H1 (cell line): ENCODE data around the gene OR10AD1. TPM values are rescaled to one million over a fixed set of nuclear protein-coding genes. Genes with fewer than 3 reads are reported as not detected.

Experiments
- CTCF ChIA-PET: fragments of 300-600 bp; sonication (Branson Sonifier 250); formaldehyde crosslinking; loops from one replicate; lab custom pipeline; 2021; ENCODE audit not compliant: partially characterized antibody; lab: Charles Lee
- POLR2A ChIA-PET: fragments of 300-600 bp; sonication (Branson Sonifier 250); formaldehyde crosslinking; loops from one replicate; lab custom pipeline; 2021; ENCODE audit warnings: inconsistent platforms; ENCODE audit not compliant: partially characterized antibody; lab: Charles Lee
- DNase-seq, 2 experiments: peaks; one replicate each; pipeline versions ENCODE4 v3.0.0 to v3.0.0-alpha.2; 2010 to 2022; ENCODE audit warnings: low spot score in 2 of 2, low read depth in 1 of 2, mixed read lengths in 1 of 2
- FAIRE-seq: peaks from 2 replicates; lab custom pipeline; 2011; peaks lifted over from hg19 to GRCh38; lab: Jason Lieb, UNC
- H2AFZ ChIP-seq: 2 replicates; pipeline ENCODE4 v1.8.1; 2012; ENCODE audit warnings: low read length, inconsistent platforms
- H2AK5ac ChIP-seq: 2 replicates; pipeline ENCODE4 v1.6.1; 2013; ENCODE audit warnings: low read depth, low read length
- H2BK120ac ChIP-seq: replicated peaks from 2 replicates; pipeline ENCODE3; 2013; ENCODE audit warnings: low read depth, low read length, inconsistent platforms
- H2BK12ac ChIP-seq: 2 replicates; pipeline ENCODE4 v1.6.1; 2013; ENCODE audit warnings: low read depth, low read length
- H2BK15ac ChIP-seq: 2 replicates; pipeline ENCODE4 v1.6.1; 2013; ENCODE audit warnings: low read length
- H2BK20ac ChIP-seq: 2 replicates; pipeline ENCODE4 v1.6.1; 2013; ENCODE audit warnings: low read length
- H2BK5ac ChIP-seq: 2 replicates; pipeline ENCODE4 v1.6.1; 2013; ENCODE audit warnings: low read depth, low read length
- H3K14ac ChIP-seq: 2 replicates; pipeline ENCODE4 v1.6.1; 2013; ENCODE audit warnings: inconsistent platforms; ENCODE audit not compliant: insufficient read length
- H3K18ac ChIP-seq: 2 replicates; pipeline ENCODE4 v1.6.1; 2013; ENCODE audit warnings: low read length; ENCODE audit errors: extremely low read depth
- H3K23ac ChIP-seq: 2 replicates; pipeline ENCODE4 v1.6.1; 2013; ENCODE audit warnings: inconsistent platforms; ENCODE audit not compliant: insufficient read length
- H3K23me2 ChIP-seq: 2 replicates; pipeline ENCODE4 v1.6.1; 2013; ENCODE audit warnings: low read depth, low read length
- H3K27ac ChIP-seq: 2 replicates; pipeline ENCODE4 v1.6.1; 2011; ENCODE audit warnings: low read depth, low read length, inconsistent platforms
- H3K27me3 ChIP-seq, 4 experiments: replicated peaks in 1 of 4; 1 replicate in 1 of 4; 2 replicates in 3 of 4; pipeline versions ENCODE4 v1.6.1 to v1.8.1; 2011 to 2013; ENCODE audit warnings: low read length in 3 of 4, mild to moderate bottlenecking in 3 of 4, inconsistent platforms in 2 of 4, mixed read lengths in 2 of 4, moderate library complexity in 1 of 4; ENCODE audit not compliant: control insufficient read depth in 3 of 4, insufficient read depth in 3 of 4; ENCODE audit errors: extremely low read depth in 1 of 4
- H3K36me3 ChIP-seq, 4 experiments: 2 replicates each; pipeline versions ENCODE4 v1.6.1 to v1.8.1; 2011 to 2013; ENCODE audit warnings: mild to moderate bottlenecking in 4 of 4, low read length in 3 of 4, moderate library complexity in 2 of 4, control low read depth in 1 of 4, inconsistent platforms in 1 of 4; ENCODE audit not compliant: insufficient read depth in 4 of 4, control insufficient read depth in 2 of 4
- H3K4ac ChIP-seq: replicated peaks from 2 replicates; pipeline ENCODE3; 2013; ENCODE audit warnings: low read length, low read depth, mixed read lengths, inconsistent platforms; ENCODE audit not compliant: insufficient read length
- H3K4me1 ChIP-seq, 4 experiments: replicated peaks in 1 of 4; 1 replicate in 1 of 4; 2 replicates in 3 of 4; pipeline versions ENCODE4 v1.6.1 to v1.8.1; 2011 to 2013; ENCODE audit warnings: low read length in 3 of 4, inconsistent platforms in 2 of 4, mixed read lengths in 1 of 4; ENCODE audit not compliant: insufficient read depth in 4 of 4, control insufficient read depth in 3 of 4
- H3K4me2 ChIP-seq, 2 experiments: 2 replicates each; pipeline versions ENCODE4 v1.6.1 to v1.8.1; 2011 to 2013; ENCODE audit warnings: low read depth in 2 of 2, low read length in 2 of 2, control low read depth in 1 of 2, inconsistent platforms in 1 of 2, mild to moderate bottlenecking in 1 of 2; ENCODE audit not compliant: insufficient read depth in 1 of 2
- H3K4me3 ChIP-seq, 4 experiments: fragments of 200-600, 300-600 bp in 1 of 4; sonication (generic), shearing (Covaris generic), sonication (Bioruptor Twin) in 1 of 4; 2 replicates each; pipeline versions ENCODE4 v1.5.1 to v1.8.1; 2011 to 2016; ENCODE audit warnings: low read length in 4 of 4, low read depth in 3 of 4, control low read depth in 2 of 4, inconsistent platforms in 2 of 4, mild to moderate bottlenecking in 2 of 4, mixed read lengths in 1 of 4, moderate library complexity in 1 of 4; ENCODE audit not compliant: insufficient read depth in 2 of 4; ENCODE audit errors: extremely low read depth in 1 of 4
- H3K56ac ChIP-seq: replicated peaks from 2 replicates; pipeline ENCODE3; 2013; ENCODE audit warnings: low read depth, mild to moderate bottlenecking, mixed read lengths, low read length, inconsistent platforms; ENCODE audit not compliant: insufficient read length
- H3K79me1 ChIP-seq: 2 replicates; pipeline ENCODE4 v1.6.1; 2013; ENCODE audit warnings: low read depth, low read length, control low read depth
- H3K79me2 ChIP-seq, 2 experiments: 2 replicates each; pipeline versions ENCODE4 v1.6.1 to v1.8.1; 2012 to 2013; ENCODE audit warnings: low read length in 2 of 2, mild to moderate bottlenecking in 2 of 2, inconsistent platforms in 1 of 2; ENCODE audit not compliant: insufficient read depth in 2 of 2, control insufficient read depth in 1 of 2
- H3K9ac ChIP-seq, 4 experiments: replicated peaks in 1 of 4; 1 replicate in 1 of 4; 2 replicates in 3 of 4; pipeline versions ENCODE4 v1.6.1 to v1.8.1; 2011 to 2013; ENCODE audit warnings: low read depth in 3 of 4, low read length in 3 of 4, control low read depth in 2 of 4, mild to moderate bottlenecking in 2 of 4, moderate library complexity in 2 of 4, inconsistent platforms in 1 of 4; ENCODE audit errors: extremely low read depth in 1 of 4
- H3K9me3 ChIP-seq, 2 experiments: 2 replicates each; pipeline versions ENCODE4 v1.6.1 to v1.8.1; 2012 to 2013; ENCODE audit warnings: mild to moderate bottlenecking in 2 of 2, moderate library complexity in 2 of 2, control low read depth in 1 of 2, inconsistent platforms in 1 of 2, low read depth in 1 of 2, low read length in 1 of 2, mixed read lengths in 1 of 2; ENCODE audit not compliant: insufficient read depth in 2 of 2
- H4K20me1 ChIP-seq, 2 experiments: replicated peaks in 1 of 2; 2 replicates each; pipeline versions ENCODE3 to v1.8.1; 2011 to 2013; ENCODE audit warnings: inconsistent platforms in 2 of 2, low read length in 2 of 2, mild to moderate bottlenecking in 1 of 2; ENCODE audit not compliant: insufficient read depth in 2 of 2, control insufficient read depth in 1 of 2
- H4K5ac ChIP-seq: 2 replicates; pipeline ENCODE4 v1.6.1; 2013; ENCODE audit warnings: low read length, low read depth, mixed read lengths, inconsistent platforms; ENCODE audit not compliant: insufficient read length
- H4K8ac ChIP-seq: 2 replicates; pipeline ENCODE4 v1.8.0; 2013; ENCODE audit warnings: mild to moderate bottlenecking, moderate library complexity, low read length, inconsistent platforms; ENCODE audit not compliant: insufficient read depth; ENCODE audit errors: extremely low read depth
- H4K91ac ChIP-seq: replicated peaks from 2 replicates; pipeline ENCODE3; 2013; ENCODE audit warnings: low read length, mixed read lengths, inconsistent platforms; ENCODE audit not compliant: insufficient read length
- ATF3 ChIP-seq: IDR thresholded peaks from 2 replicates; pipeline ENCODE4 v1.6.1; 2011; ENCODE audit warnings: low read depth, mild to moderate bottlenecking, low read length; ENCODE audit not compliant: insufficient read depth
- BACH1 ChIP-seq: IDR thresholded peaks from 2 replicates; pipeline ENCODE4 v1.6.1; 2012; ENCODE audit warnings: low read length, improper control_type of control experiment
- BCL11A ChIP-seq, 2 experiments: IDR thresholded peaks; one replicate each; pipeline ENCODE4 v1.6.1; 2011; ENCODE audit warnings: low read depth in 2 of 2, low read length in 2 of 2, mild to moderate bottlenecking in 2 of 2
- CBX8 ChIP-seq: fragments of 300-800, 300-1000 bp; sonication (generic); IDR thresholded peaks from 2 replicates; pipeline ENCODE4 v1.7.1; 2016; ENCODE audit warnings: low read depth, low read length, borderline replicate concordance
- CREB1 ChIP-seq: IDR thresholded peaks from 2 replicates; pipeline ENCODE4 v1.6.1; 2012; ENCODE audit warnings: inconsistent platforms
- HDAC2 ChIP-seq, 2 experiments: fragments of 300-600 bp in 1 of 2; sonication (generic) in 1 of 2; IDR thresholded peaks; 2 replicates each; pipeline ENCODE4 v1.6.1; 2011 to 2012; ENCODE audit warnings: low read depth in 2 of 2, low read length in 2 of 2, mild to moderate bottlenecking in 2 of 2, moderate library complexity in 2 of 2, borderline replicate concordance in 1 of 2, inconsistent platforms in 1 of 2
- RAD21 ChIP-seq, 2 experiments: IDR thresholded peaks in 1 of 2; conservative IDR thresholded peaks in 1 of 2; 2 replicates each; pipeline ENCODE4 v1.6.1; 2011; ENCODE audit warnings: low read depth in 2 of 2, low read length in 2 of 2, improper control_type of control experiment in 1 of 2, inconsistent platforms in 1 of 2, mild to moderate bottlenecking in 1 of 2, moderate library complexity in 1 of 2
- RFX5 ChIP-seq: IDR thresholded peaks from 2 replicates; pipeline ENCODE4 v1.6.1; 2011; ENCODE audit warnings: low read depth, low read length, improper control_type of control experiment, borderline replicate concordance
- SAP30 ChIP-seq: fragments of 300-600 bp; sonication (generic); IDR thresholded peaks from 2 replicates; pipeline ENCODE4 v1.7.1; 2012; ENCODE audit warnings: low read length, moderate library complexity, mild to moderate bottlenecking, inconsistent platforms; ENCODE audit not compliant: insufficient read depth, insufficient replicate concordance
- SIX5 ChIP-seq: IDR thresholded peaks from 2 replicates; pipeline ENCODE4 v1.6.1; 2011; ENCODE audit warnings: mild to moderate bottlenecking, low read depth, low read length
- TAF7 ChIP-seq: optimal IDR thresholded peaks from 2 replicates; pipeline ENCODE3; 2011; ENCODE audit warnings: low read depth, mild to moderate bottlenecking, inconsistent platforms, low read length, moderate library complexity, borderline replicate concordance
- TBP ChIP-seq: IDR thresholded peaks from 2 replicates; pipeline ENCODE4 v1.6.1; 2011; ENCODE audit warnings: low read depth, low read length, improper control_type of control experiment
- TCF12 ChIP-seq: IDR thresholded peaks from 2 replicates; pipeline ENCODE4 v1.6.1; 2011; ENCODE audit warnings: low read depth, mild to moderate bottlenecking, low read length
- WGBS, 2 experiments: shearing (Covaris generic) in 1 of 2; methylation state at CpG; one replicate each; pipeline versions ENCODE4 v1.1.6 to v1.1.7; 2013 to 2015; ENCODE audit warnings: low lambda C conversion rate in 2 of 2, mixed read lengths in 2 of 2, inconsistent platforms in 1 of 2, low coverage in 1 of 2, missing lambda C conversion rate in 1 of 2; ENCODE audit not compliant: insufficient replicate concordance in 2 of 2, insufficient coverage in 1 of 2, insufficient read length in 1 of 2; ENCODE audit errors: extremely low coverage in 1 of 2, missing lambda C conversion rate in 1 of 2; 5-methylcytosine and 5-hydroxymethylcytosine counted together
- polyA plus RNA-seq, 7 experiments: library from polyadenylated mRNA; depleted of rRNA in 3 of 7; stranded (reverse) in 5 of 7; unstranded in 2 of 7; fragments of >200 nt in 5 of 7; fragments of 200-250 nt in 2 of 7; gene quantifications; 1 replicate in 5 of 7; 2 replicates in 1 of 7; 4 replicates in 1 of 7; pipeline versions ENCODE4 v1.2.1 to v1.2.3, GENCODE V29; 2011 to 2013; ENCODE audit warnings: missing spikeins in 2 of 7, mixed read lengths in 2 of 7
- total RNA-seq: library from RNA; stranded (reverse); fragmentation: NEBNext Ultra II Directional; extraction: Animal tissue kit (Norgen Biotek cat#: 25700); gene quantifications from 2 replicates; pipeline ENCODE4 v1.2.1, GENCODE V29; 2021

The OR10AD1 gene
- total and polyA plus RNA-seq, 2 of the 8 experiments (the other 6 are each of a cell fraction or from before 2014, with no cell fraction given), result not detected

GRCh38 chr12:48193623-48194022, 9.5 kb downstream of the OR10AD1 start:
- Histone ChIP-seq H3K27me3 (0 out of 7 replicates have a peak, but pooled peaks cover 0 to 1% (median 0%) of the 10 kb centered on the region in 4 experiments), H2AK5ac (no peak overlapping the region), H3K4me3 (no peak overlapping the region), H3K4me2 (no peak overlapping the region), H2AFZ (no peak overlapping the region), H3K4ac (no peak overlapping the region), H4K20me1 (no peaks in the 10 kb centered on the region), H3K23ac (no peak overlapping the region), H2BK20ac (no peak overlapping the region), H2BK12ac (no peak overlapping the region), H4K91ac (no peak overlapping the region), H3K18ac (no peak overlapping the region), H4K8ac (no peak overlapping the region), H3K27ac (no peak overlapping the region), H2BK120ac (no peak overlapping the region), H3K14ac (no peak overlapping the region), H3K4me1 (peaks cover 0 to 2% (median 2%) of the 10 kb centered on the region in 4 experiments; a peak in 2 of 7 replicates), H3K9ac (no peak overlapping the region), H4K5ac (no peak overlapping the region), H3K36me3 (no peaks in the 10 kb centered on the region), H2BK5ac (no peak overlapping the region), H3K56ac (no peak overlapping the region), H3K79me2 (no peaks in the 10 kb centered on the region), H3K79me1 (no peaks in the 10 kb centered on the region), H3K9me3 (no peaks in the 10 kb centered on the region), H3K23me2 (peaks cover 11% of the 10 kb centered on the region), H2BK15ac (no peak overlapping the region)
- CTCF ChIA-PET, result interaction anchor here (1.1 to 1.4 kb wide), 2 partner anchors 93 to 323 kb away, joined by 3 read pairs; no protein-coding TSS in a partner anchor
- POLR2A ChIA-PET, result interaction anchor here (0.6 kb wide), 1 partner anchor 41 kb away, joined by 4 read pairs; no protein-coding TSS in a partner anchor
- FAIRE-seq, result no peak
- no peak for DNase-seq
- whole genome bisulfite sequencing, 2 experiments, result 87% methylated on average over 2 of the region's 2 CpGs; no CpG with 5 or more reads in 1 of the 2 experiments
- TF ChIP-seq RAD21 (IDR thresholded peaks at IDR 0.05 in 1 of 2, conservative IDR thresholded peaks at IDR 0.05 in 1 of 2; ENCODE audit: low read depth in 2 of 2, low read length in 2 of 2) (no peak), BCL11A (IDR thresholded peaks at IDR 0.05; ENCODE audit: low read depth in 2 of 2, low read length in 2 of 2) (no peak), SIX5 (no peak), ATF3 (no peak), TCF12 (no peak), CBX8 (no peak), CREB1 (no peak), SAP30 (no peak), BACH1 (no peak), RFX5 (no peak), TAF7 (no peak), HDAC2 (IDR thresholded peaks at IDR 0.05; ENCODE audit: borderline replicate concordance in 1 of 2, low read depth in 2 of 2, low read length in 2 of 2) (no peak), TBP (no peak)
